GM19025 (cell line): ENCODE data around the gene CR1L.
"Not testable (repeated sequence)": the region's sequence is repeated elsewhere in the genome, so short reads cannot be mapped to it uniquely, and the experiment has no call there.

ENCODE experiments used
- ATAC-seq: cut with Tn5 transposase; IDR thresholded peaks from one replicate; pipeline ENCODE4 v1.9.1; 2021; ENCODE audit warnings: mild to moderate bottlenecking, low read depth, moderate library complexity; ENCODE audit not compliant: unreplicated experiment

The CR1L gene

DNA sequence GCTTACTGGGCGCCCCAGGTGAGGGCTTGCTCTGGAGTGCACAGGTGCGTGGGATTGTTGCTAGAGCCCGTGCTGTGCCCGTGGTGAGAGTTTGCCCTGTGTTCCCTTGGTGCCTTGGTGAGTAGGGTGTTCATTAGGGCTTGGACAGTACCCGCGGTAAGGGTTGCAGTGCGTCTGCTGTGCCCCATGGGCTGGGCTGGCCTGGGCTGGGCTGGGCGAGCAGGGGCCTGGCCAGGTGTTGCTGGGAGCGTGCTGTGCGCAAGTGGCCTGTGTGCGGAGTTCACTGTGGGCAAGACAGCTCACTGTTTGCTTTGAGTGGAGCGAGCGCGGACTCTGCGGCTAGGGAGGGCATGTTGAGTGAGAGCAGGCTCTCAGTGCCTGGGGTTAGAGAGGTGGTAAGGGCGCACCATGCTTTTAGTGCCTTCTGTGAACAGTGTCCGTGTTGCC, 725 bp downstream of the CR1L start:
- ATAC-seq, result no peak

GRCh38 chr1:207646171-207646570, 1.2 kb downstream of the CR1L start:
- ATAC-seq, result no peak

- ATAC-seq, result no peak
Measured at GRCh38 chr1:207646944-207647579, 2.1 kb downstream of the CR1L start.

GRCh38 chr1:207647671-207648333, 2.9 kb downstream of the CR1L start:
- ATAC-seq, result no peak

- no peak for ATAC-seq
Measured at GRCh38 chr1:207648334-207649209, 3.6 kb downstream of the CR1L start.

GRCh38 chr1:207649210-207649753, 4.3 kb downstream of the CR1L start:
- ATAC-seq, result no peak

DNA sequence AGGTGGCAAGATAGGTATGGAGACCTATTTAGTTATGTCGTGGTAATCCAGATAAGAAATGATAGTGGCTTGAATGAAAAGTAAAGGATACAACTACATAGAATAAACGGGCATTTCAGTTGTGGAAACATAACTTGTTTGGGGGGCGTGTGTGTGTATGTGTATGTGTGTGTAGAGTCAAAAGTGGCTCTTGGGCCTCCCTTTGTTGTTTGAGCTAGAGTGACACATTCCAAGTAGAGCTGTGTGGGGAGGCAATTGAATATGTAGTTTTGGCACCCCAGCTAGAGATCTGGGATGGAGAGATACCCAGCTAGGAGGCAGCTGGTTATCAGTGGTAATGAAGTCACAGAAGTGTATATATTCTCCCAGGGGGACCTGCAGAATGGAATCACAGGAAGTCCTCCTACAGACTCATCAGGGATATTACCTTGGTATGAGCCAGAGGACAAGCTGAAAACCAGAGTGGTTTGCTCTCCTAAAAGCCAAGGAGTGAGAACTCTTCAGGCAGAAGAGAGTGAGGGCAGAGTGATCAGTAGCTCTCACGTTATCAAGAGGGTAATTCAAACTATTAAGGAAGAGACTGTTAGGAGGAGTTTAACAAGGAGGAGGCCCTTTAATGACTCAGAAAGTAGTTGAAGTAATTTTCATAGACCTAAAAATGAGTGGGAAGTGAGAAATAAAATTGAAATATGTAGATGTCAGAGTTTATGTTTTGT, 5.1 kb downstream of the CR1L start:
- no peak for ATAC-seq

GRCh38 chr1:207651583-207651982, 6.7 kb downstream of the CR1L start:
- ATAC-seq, result no peak

- ATAC-seq, result no peak
Measured at GRCh38 chr1:207654320-207654719, 9.4 kb downstream of the CR1L start.

DNA sequence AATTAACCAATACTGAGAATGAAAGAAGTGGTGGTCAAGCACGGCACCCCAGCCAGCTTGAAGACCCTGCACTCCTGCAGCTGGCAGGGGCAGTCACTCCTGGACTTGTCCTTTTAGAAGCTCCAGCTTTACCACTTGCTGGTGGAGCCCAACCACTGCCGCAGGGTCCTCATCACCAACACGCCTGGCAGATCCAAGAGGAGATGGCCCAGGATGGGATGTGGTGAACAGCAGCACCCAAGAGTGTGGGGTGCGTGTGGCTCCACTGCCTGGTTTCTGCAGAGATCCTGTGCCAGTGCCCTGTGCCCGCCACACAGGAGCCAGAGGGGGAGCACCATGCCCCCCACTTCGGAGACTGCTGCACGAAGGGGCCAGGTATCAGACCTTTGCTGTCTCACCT, 13.5 kb downstream of the CR1L start:
- ATAC-seq, result no peak

- no peak for ATAC-seq
Measured at GRCh38 chr1:207658904-207659485, 14.1 kb downstream of the CR1L start.

DNA sequence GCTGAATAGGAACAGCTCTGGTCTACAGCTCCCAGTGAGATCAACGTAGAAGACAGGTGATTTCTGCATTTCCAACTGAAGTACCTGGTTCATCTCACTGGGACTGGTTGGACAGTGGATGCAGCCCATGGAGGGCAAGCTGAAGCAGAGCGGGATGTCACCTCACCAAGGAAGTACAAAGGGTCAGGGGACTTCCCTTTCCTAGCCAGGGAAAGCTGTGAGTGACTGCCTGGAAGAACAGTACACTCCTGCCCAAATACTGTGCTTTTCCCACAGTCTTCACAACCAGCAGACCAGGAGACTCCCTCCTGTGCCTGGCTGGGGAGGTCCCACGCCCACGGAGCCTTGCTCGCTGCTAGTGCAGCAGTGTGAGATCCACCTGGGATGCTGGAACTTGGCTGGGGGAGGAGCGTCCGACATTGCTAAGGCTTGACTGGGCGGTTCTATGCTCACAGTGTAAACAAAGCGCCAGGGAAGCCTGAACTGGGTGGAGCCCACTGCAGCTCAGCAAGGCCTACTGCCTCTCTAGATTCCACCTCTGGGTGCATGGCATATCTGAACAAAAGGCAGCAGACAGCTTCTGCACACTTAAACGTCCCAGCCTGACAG, 14.7 kb downstream of the CR1L start:
- ATAC-seq, result no peak

GRCh38 chr1:207661420-207661819, 16.5 kb downstream of the CR1L start:
- not testable (repeated sequence) for ATAC-seq

DNA sequence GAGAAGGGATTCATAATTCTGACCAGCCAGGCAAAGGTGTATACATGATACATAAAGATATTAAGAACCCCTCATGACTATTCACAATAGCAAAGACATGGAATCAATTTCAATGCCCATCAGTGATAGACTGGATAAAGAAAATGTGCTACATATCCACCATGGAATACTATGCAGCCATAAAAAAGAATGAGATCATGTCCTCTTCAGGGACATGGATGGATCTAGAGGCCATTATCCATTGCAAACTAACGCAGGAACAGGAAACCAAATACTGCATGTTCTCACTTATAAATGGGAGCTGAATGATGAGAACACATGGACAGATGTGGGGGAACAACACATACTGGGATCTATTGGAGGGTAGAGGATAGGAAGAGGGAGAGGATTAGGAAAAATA, 21.4 kb downstream of the CR1L start:
- no peak for ATAC-seq

- no peak for ATAC-seq
Measured at GRCh38 chr1:207669528-207670009, 24.6 kb downstream of the CR1L start.

- peak; percentile 76 for ATAC-seq
Measured at GRCh38 chr1:207670192-207670591, 25.3 kb downstream of the CR1L start.

DNA sequence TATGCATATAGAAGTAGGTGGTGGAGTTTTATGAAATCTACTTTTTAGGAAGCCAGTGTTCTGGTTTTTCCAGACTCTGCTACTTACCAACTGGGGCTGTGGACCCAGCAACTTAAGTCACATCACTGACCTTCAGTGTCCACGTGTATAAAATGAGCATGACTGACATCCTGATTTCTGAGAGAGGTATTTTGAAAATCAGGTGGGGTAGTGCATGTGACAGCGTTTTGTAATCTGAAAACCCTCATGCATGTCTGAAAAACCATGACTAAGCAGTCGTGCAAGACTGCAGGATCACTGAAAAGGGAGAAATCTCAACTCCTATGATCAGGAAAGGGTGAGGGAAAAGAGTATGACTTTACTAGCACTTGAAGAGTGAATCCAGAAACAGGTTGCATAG, 26.1 kb downstream of the CR1L start:
- ATAC-seq, result no peak

DNA sequence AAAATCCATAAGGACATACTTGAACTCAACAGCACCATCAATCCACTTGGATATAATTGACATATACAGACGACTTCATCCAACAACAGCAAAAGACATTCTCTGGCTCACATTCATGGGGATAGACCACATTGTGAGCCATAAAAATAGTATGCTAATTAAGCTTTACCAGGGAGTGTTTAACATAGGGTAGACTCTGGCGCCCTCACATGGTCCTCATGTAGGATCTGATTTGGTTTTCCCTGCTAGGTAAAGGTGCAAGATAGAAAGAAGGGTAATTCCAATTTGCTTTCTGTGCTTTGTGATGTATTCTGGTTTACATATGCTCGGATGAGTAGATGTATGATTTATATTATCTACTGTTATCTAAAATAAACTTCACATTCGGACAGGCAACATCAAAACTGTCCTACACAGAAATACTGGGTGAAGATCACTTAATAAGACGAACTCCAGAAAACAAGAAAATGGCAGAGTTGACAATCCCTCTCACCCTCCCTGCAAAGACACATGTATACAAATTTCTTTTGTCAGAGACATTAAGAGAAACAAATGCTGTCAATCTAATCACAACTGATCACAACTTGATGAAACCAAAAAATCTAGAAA, 27.7 kb downstream of the CR1L start:
- ATAC-seq, result no peak

DNA sequence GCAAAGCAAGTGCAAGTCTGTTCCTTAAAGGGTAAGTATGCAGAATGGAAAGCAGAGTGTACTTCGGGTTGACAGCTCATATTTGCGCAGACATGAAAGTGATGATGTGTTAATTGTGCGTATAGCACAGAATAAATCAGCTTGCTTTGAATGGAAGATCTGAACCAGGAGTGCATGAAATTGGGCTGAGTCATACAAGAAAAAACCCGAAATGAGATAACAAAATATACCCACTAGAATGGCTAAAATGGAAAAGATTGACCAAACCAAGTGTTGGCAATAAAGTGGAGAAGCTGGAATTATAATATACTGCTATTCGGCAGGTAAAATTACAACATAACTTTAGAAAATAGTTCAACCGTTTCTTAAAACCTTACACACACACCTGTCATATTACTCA, 28.5 kb downstream of the CR1L start:
- ATAC-seq, result no peak
